Fibroblast of skin of left quadriceps (primary cell): ENCODE data around the gene B4GALNT3.

Experiments
- DNase-seq, 2 experiments: peaks; one replicate each; pipeline ENCODE4 v3.0.0-alpha.2; 2013; ENCODE audit warnings: low read depth in 2 of 2

Gene B4GALNT3

GRCh38 chr12:467591-467990 is 7.9 kb downstream of the B4GALNT3 start:
- DNase-seq: no peak

- DNase-seq: no peak
Observed at GRCh38 chr12:468671-469389, 9.1 kb downstream of the B4GALNT3 start.

GRCh38 chr12:470133-470532 is 10.4 kb downstream of the B4GALNT3 start:
- DNase-seq: no peak

GRCh38 chr12:473198-473597 is 13.5 kb downstream of the B4GALNT3 start:
- no peak for DNase-seq

- DNase-seq: no peak
Observed at GRCh38 chr12:473863-474577, 14.3 kb downstream of the B4GALNT3 start.

GRCh38 chr12:475286-475685 is 15.5 kb downstream of the B4GALNT3 start:
- no peak for DNase-seq

GRCh38 chr12:479161-479560 is 19.4 kb downstream of the B4GALNT3 start:
- DNase-seq: no peak

- peak in 1 of 2 experiments; percentile 13 for DNase-seq
Observed at GRCh38 chr12:480831-481816, 21.4 kb downstream of the B4GALNT3 start.

- DNase-seq: no peak
Observed at GRCh38 chr12:482061-482460, 22.3 kb downstream of the B4GALNT3 start.

- no peak for DNase-seq
Observed at GRCh38 chr12:484096-484495, 24.4 kb downstream of the B4GALNT3 start.

GRCh38 chr12:490260-490659 is 30.5 kb downstream of the B4GALNT3 start:
- DNase-seq: no peak

GRCh38 chr12:495466-495865 is 35.7 kb downstream of the B4GALNT3 start:
- DNase-seq: no peak

- DNase-seq: no peak
Observed at GRCh38 chr12:496736-497135, 37.0 kb downstream of the B4GALNT3 start.

- no peak for DNase-seq
Observed at GRCh38 chr12:497501-498160, 37.9 kb downstream of the B4GALNT3 start.

GRCh38 chr12:499837-500458 is 40.2 kb downstream of the B4GALNT3 start:
- DNase-seq: no peak

- DNase-seq: no peak
Observed at GRCh38 chr12:501722-502447, 42.1 kb downstream of the B4GALNT3 start.

GRCh38 chr12:503111-503761 is 43.5 kb downstream of the B4GALNT3 start:
- no peak for DNase-seq

GRCh38 chr12:505221-505620 is 45.5 kb downstream of the B4GALNT3 start:
- DNase-seq: no peak

GRCh38 chr12:507391-507796 is 47.7 kb downstream of the B4GALNT3 start:
- no peak for DNase-seq

GRCh38 chr12:508145-508544 is 48.4 kb downstream of the B4GALNT3 start:
- no peak for DNase-seq
